ENCODE measurements around the gene CHD9NB.
A peak's percentile ranks its signal among the peaks of the same experiment; 100 is the strongest.

Gene CHD9NB

DNA sequence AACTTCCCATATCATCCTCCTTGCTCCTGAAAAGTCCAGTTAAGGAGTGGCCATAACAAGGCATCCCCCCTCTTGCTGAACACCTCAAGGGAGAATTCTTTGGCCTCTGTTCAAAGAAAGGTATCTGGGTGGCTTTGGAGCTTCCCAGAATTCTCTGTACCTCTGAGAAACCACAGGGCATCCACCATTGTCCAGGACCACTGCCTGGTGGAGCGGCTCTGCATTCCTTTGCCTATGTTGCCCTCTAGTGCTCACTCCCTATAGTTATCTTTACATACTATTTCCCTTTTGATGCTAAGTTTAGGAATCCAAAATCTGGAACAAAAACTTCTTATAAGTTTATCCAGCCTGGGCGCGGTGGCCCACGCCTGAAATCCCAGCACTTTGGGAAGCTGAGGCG lies 30.3 kb downstream of the CHD9NB start:
- DNase-seq, result peak in 1 of 2 donors; percentile 33

GRCh38 chr16:53018834-53019416 lies 33.8 kb downstream of the CHD9NB start:
- DNase-seq, result no peak

DNA sequence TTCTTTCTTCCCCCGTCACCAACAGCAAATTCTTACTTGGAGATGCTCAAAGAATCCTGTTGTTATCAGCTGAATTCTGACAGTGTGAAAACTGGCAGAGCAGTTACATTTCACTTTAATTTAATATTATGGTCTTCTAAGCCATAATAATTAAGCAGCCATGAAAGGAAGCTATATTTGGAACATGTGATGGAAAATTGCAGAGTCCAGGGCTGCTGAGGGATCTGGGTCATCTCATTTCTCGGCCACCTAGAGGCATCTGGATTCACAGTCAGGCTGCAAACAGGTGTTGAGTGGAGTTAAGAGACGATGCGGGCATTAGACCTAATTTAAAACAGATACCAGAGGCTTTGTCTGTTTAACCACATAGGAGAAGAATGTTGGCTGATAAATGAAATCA lies 38.4 kb downstream of the CHD9NB start:
- DNase-seq, result no peak

GRCh38 chr16:53007095-53007494 lies 45.6 kb downstream of the CHD9NB start:
- DNase-seq, result no peak

GRCh38 chr16:52997922-52998321 lies 54.8 kb downstream of the CHD9NB start:
- no peak for DNase-seq

DNA sequence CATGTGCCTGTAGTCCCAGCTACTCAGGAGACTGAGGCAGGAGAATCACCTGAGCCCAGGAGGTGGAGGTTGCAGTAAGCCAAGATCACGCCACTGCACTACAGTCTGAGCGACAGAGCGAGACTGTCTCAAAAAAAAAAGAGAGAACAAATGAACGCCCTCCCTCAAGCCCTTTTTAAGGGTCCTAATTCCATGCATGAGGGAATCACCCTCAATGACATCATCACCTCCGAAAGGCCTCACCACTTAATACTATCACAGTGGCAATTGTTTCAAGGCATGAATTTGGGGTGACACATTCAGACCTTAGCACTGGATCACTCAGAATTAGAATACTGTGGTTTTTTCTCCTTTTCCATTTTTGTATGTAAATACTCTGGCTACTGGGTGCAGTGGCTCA lies 57.8 kb downstream of the CHD9NB start:
- DNase-seq, result no peak

- no peak for DNase-seq
Measured at GRCh38 chr16:52993179-52993578, 59.5 kb downstream of the CHD9NB start.

- no peak for DNase-seq
Measured at GRCh38 chr16:52991572-52991971, 61.1 kb downstream of the CHD9NB start.

All from bone marrow (tissue), 2 donors.